GM21423 (cell line): ENCODE results near the gene KRT4.
"Not testable (repeated sequence)": the region's sequence is repeated elsewhere in the genome, so short reads cannot be mapped to it uniquely, and the experiment has no call there.

ENCODE experiments used
- ATAC-seq: cut with Tn5 transposase; IDR thresholded peaks from one replicate; pipeline ENCODE4 v1.9.1; 2021; ENCODE audit warnings: mild to moderate bottlenecking, moderate library complexity; ENCODE audit not compliant: unreplicated experiment

Gene KRT4

GRCh38 chr12:52776435-52776834 is 37.5 kb downstream of the KRT4 start:
- no peak for ATAC-seq

- ATAC-seq: no peak
Measured at GRCh38 chr12:52774629-52775250, 39.2 kb downstream of the KRT4 start.

GRCh38 chr12:52772772-52773171 is 41.1 kb downstream of the KRT4 start:
- ATAC-seq: no peak

- no peak for ATAC-seq
Measured at GRCh38 chr12:52772188-52772587, 41.7 kb downstream of the KRT4 start.

GRCh38 chr12:52771505-52771904 is 42.4 kb downstream of the KRT4 start:
- ATAC-seq: no peak

- ATAC-seq: no peak
Measured at GRCh38 chr12:52771088-52771487, 42.8 kb downstream of the KRT4 start.

GRCh38 chr12:52769946-52770345 is 44.0 kb downstream of the KRT4 start:
- no peak for ATAC-seq

GRCh38 chr12:52769354-52769753 is 44.6 kb downstream of the KRT4 start:
- ATAC-seq: no peak

GRCh38 chr12:52768479-52769200 is 45.3 kb downstream of the KRT4 start:
- no peak for ATAC-seq

GRCh38 chr12:52767427-52767826 is 46.5 kb downstream of the KRT4 start:
- ATAC-seq: no peak

- ATAC-seq: no peak
Measured at GRCh38 chr12:52767020-52767379, 46.9 kb downstream of the KRT4 start.

- ATAC-seq: no peak
Measured at GRCh38 chr12:52766351-52767019, 47.4 kb downstream of the KRT4 start.

- ATAC-seq: no peak
Measured at GRCh38 chr12:52765702-52766101, 48.2 kb downstream of the KRT4 start.

GRCh38 chr12:52763991-52764390 is 49.9 kb downstream of the KRT4 start:
- ATAC-seq: no peak

- no peak for ATAC-seq
Measured at GRCh38 chr12:52763036-52763659, 50.8 kb downstream of the KRT4 start.

- no peak for ATAC-seq
Measured at GRCh38 chr12:52761802-52762201, 52.1 kb downstream of the KRT4 start.

GRCh38 chr12:52761218-52761617 is 52.7 kb downstream of the KRT4 start:
- ATAC-seq: not testable (repeated sequence)

GRCh38 chr12:52760623-52761022 is 53.3 kb downstream of the KRT4 start:
- ATAC-seq: no peak

- no peak for ATAC-seq
Measured at GRCh38 chr12:52759695-52760094, 54.2 kb downstream of the KRT4 start.

GRCh38 chr12:52759218-52759617 is 54.7 kb downstream of the KRT4 start:
- no peak for ATAC-seq

- ATAC-seq: no peak
Measured at GRCh38 chr12:52757449-52758176, 56.3 kb downstream of the KRT4 start.
